Nephron progenitor cell (in vitro differentiated cells): ENCODE measurements around the gene MCTP2.
"Not testable (repeated sequence)": the region's sequence is repeated elsewhere in the genome, so short reads cannot be mapped to it uniquely, and the experiment has no call there.

Source experiments
- DNase-seq: peaks from one replicate; pipeline ENCODE4 v3.0.0; 2021
- H3K27ac Mint-ChIP-seq: 2 replicates; pipeline ENCODE4 v1.8.0; 2021; ENCODE audit warnings: mild to moderate bottlenecking, moderate library complexity, mixed read lengths
- H3K27me3 Mint-ChIP-seq: 2 replicates; pipeline ENCODE4 v1.8.0; 2021; ENCODE audit warnings: mild to moderate bottlenecking, low read depth, mixed read lengths; ENCODE audit not compliant: poor library complexity
- H3K36me3 Mint-ChIP-seq: 2 replicates; pipeline ENCODE4 v1.8.0; 2021; ENCODE audit warnings: low read depth, mixed read lengths
- H3K4me1 Mint-ChIP-seq: 2 replicates; pipeline ENCODE4 v1.8.0; 2021; ENCODE audit warnings: mixed read lengths
- H3K4me3 Mint-ChIP-seq: 2 replicates; pipeline ENCODE4 v1.8.0; 2021; ENCODE audit warnings: mild to moderate bottlenecking, moderate library complexity, mixed read lengths
- H3K9me3 Mint-ChIP-seq: 2 replicates; pipeline ENCODE4 v1.8.0; 2021; ENCODE audit warnings: mild to moderate bottlenecking, moderate library complexity, mixed read lengths
- CTCF ChIP-seq: fragments of 200-600 bp; sonication (generic); IDR thresholded peaks from 2 replicates; pipeline ENCODE4 v1.5.0; 2021; ENCODE audit warnings: antibody characterized with exemption

The MCTP2 gene

GRCh38 chr15:94252906-94253491 lies 21.6 kb downstream of the MCTP2 start:
- DNase-seq: no peak
- peaks cover 4% of the 10 kb centered on the region for H3K36me3 Mint-ChIP-seq
- no peaks in the 10 kb centered on the region for H3K27me3 Mint-ChIP-seq
- no peak overlapping the region for H3K27ac Mint-ChIP-seq
- no peak for TF ChIP-seq CTCF
- H3K9me3 Mint-ChIP-seq: peaks cover 6% of the 10 kb centered on the region
- no peaks in the 10 kb centered on the region for H3K4me1 Mint-ChIP-seq
- no peak overlapping the region for H3K4me3 Mint-ChIP-seq

- no peak for TF ChIP-seq CTCF
- H3K4me1 Mint-ChIP-seq: no peaks in the 10 kb centered on the region
- H3K36me3 Mint-ChIP-seq: peaks cover 4% of the 10 kb centered on the region
- no peak for DNase-seq
- no peaks in the 10 kb centered on the region for H3K27me3 Mint-ChIP-seq
- no peak overlapping the region for H3K4me3 Mint-ChIP-seq
- peaks cover 6% of the 10 kb centered on the region for H3K9me3 Mint-ChIP-seq
- no peak overlapping the region for H3K27ac Mint-ChIP-seq
Observed at GRCh38 chr15:94253742-94254141, 22.4 kb downstream of the MCTP2 start.

DNA sequence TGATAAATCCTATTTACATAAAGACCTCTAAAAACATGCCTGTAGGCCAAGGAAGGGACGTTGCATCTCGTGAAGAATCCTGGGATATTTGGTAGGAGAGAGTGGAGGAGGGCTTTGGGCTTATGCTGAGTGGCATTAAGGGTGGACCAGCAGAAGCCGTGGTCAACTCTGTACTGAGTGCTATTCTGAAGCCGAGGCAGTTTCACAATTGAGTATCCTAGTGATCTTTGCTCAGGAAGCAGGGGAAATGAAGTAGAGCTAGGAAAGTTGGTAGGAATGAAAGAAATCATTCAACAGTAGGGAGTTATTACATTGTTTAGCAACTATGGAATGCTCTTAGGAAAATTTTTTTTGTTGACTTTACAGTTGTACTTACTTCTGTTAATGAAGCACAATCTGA lies 24.2 kb downstream of the MCTP2 start:
- Mint-ChIP-seq H3K27ac (no peak overlapping the region), H3K36me3 (peaks cover 4% of the 10 kb centered on the region), H3K4me3 (no peak overlapping the region), H3K9me3 (peaks cover 6% of the 10 kb centered on the region), H3K4me1 (no peaks in the 10 kb centered on the region), H3K27me3 (peaks cover 3% of the 10 kb centered on the region)
- TF ChIP-seq CTCF: no peak
- DNase-seq: no peak

GRCh38 chr15:94256511-94256910 lies 25.1 kb downstream of the MCTP2 start:
- no peak for TF ChIP-seq CTCF
- no peak overlapping the region for H3K27ac Mint-ChIP-seq

DNA sequence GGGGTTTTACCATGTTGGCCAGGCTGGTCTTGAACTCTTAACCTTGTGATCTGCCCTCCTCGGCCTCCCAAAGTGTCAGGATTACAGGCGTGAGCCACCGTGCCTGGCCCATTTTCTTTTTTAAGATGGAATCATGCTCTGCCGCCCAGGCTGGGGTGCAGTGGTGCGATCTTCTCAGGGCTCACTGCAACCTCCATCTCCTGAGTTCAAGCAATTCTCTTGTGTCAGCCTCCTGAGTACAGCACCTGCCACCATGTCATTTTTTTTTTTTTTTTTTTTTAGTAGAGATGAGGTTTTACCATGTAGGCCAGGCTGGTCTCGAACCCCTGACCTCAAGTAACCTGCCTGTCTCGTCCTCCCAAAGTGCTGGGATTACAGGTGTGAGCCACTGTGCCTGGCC lies 26.4 kb downstream of the MCTP2 start:
- not testable (repeated sequence) for H3K36me3 Mint-ChIP-seq, H3K9me3 Mint-ChIP-seq, H3K27ac Mint-ChIP-seq, H3K4me1 Mint-ChIP-seq, DNase-seq, H3K4me3 Mint-ChIP-seq, H3K27me3 Mint-ChIP-seq

More at GRCh38 chr15:94256511-94256910, 25.1 kb downstream of the MCTP2 start:
- Mint-ChIP-seq H3K9me3 (peaks cover 6% of the 10 kb centered on the region), H3K36me3 (peaks cover 4% of the 10 kb centered on the region), H3K4me1 (no peaks in the 10 kb centered on the region), H3K27me3 (peaks cover 4% of the 10 kb centered on the region), H3K4me3 (no peak overlapping the region)
- no peak for DNase-seq

- H3K4me1 Mint-ChIP-seq: no peaks in the 10 kb centered on the region
- H3K27me3 Mint-ChIP-seq: peaks cover 4% of the 10 kb centered on the region
- peaks cover 2% of the 10 kb centered on the region for H3K36me3 Mint-ChIP-seq
- H3K9me3 Mint-ChIP-seq: peaks cover 1% of the 10 kb centered on the region
- H3K27ac Mint-ChIP-seq: no peak overlapping the region
- no peak for TF ChIP-seq CTCF
- no peak overlapping the region for H3K4me3 Mint-ChIP-seq
- DNase-seq: no peak
Observed at GRCh38 chr15:94258246-94258645, 26.9 kb downstream of the MCTP2 start.
